ENCODE measurements around the gene EXOC6.
"Not testable (repeated sequence)": the region's sequence is repeated elsewhere in the genome, so short reads cannot be mapped to it uniquely, and the experiment has no call there.

The EXOC6 gene

GRCh38 chr10:93081318-93081717, 233.0 kb downstream of the EXOC6 start:
- DNase-seq (ENCODE audit: low spot score), result no peak

- DNase-seq (ENCODE audit: low spot score), result no peak
These were observed 233.5 kb downstream of the EXOC6 start for GRCh38 chr10:93081834-93082233.

- no peak for DNase-seq (ENCODE audit: low spot score)
These were observed 235.6 kb downstream of the EXOC6 start for GRCh38 chr10:93083743-93084539.

- no peak for DNase-seq (ENCODE audit: low spot score)
These were observed 237.0 kb downstream of the EXOC6 start for GRCh38 chr10:93085272-93085859.

GRCh38 chr10:93086289-93086688, 238.0 kb downstream of the EXOC6 start:
- DNase-seq (ENCODE audit: low spot score), result no peak

GRCh38 chr10:93087846-93088245, 239.5 kb downstream of the EXOC6 start:
- no peak for DNase-seq (ENCODE audit: low spot score)

- DNase-seq (ENCODE audit: low spot score), result no peak
These were observed 240.1 kb downstream of the EXOC6 start for GRCh38 chr10:93088466-93088865.

GRCh38 chr10:93090619-93091018, 242.3 kb downstream of the EXOC6 start:
- no peak for DNase-seq (ENCODE audit: low spot score)

- no peak for DNase-seq (ENCODE audit: low spot score)
These were observed 243.6 kb downstream of the EXOC6 start for GRCh38 chr10:93091960-93092359.

- DNase-seq (ENCODE audit: low spot score), result no peak
These were observed 246.9 kb downstream of the EXOC6 start for GRCh38 chr10:93095225-93095624.

- DNase-seq (ENCODE audit: low spot score), result no peak
These were observed 248.6 kb downstream of the EXOC6 start for GRCh38 chr10:93096901-93097300.

- no peak for DNase-seq (ENCODE audit: low spot score)
These were observed 249.1 kb downstream of the EXOC6 start for GRCh38 chr10:93097386-93097785.

GRCh38 chr10:93098816-93099215, 250.5 kb downstream of the EXOC6 start:
- no peak for DNase-seq (ENCODE audit: low spot score)

- no peak for DNase-seq (ENCODE audit: low spot score)
These were observed 251.3 kb downstream of the EXOC6 start for GRCh38 chr10:93099670-93100069.

GRCh38 chr10:93101148-93101547, 252.8 kb downstream of the EXOC6 start:
- not testable (repeated sequence) for DNase-seq (ENCODE audit: low spot score)

GRCh38 chr10:93103953-93104352, 255.6 kb downstream of the EXOC6 start:
- no peak for DNase-seq (ENCODE audit: low spot score)

- no peak for DNase-seq (ENCODE audit: low spot score)
These were observed 258.3 kb downstream of the EXOC6 start for GRCh38 chr10:93106631-93107072.
